GM18870 (cell line): ENCODE data around the gene CASP10.
"Not testable (repeated sequence)": the region's sequence is repeated elsewhere in the genome, so short reads cannot be mapped to it uniquely, and the experiment has no call there.

Experiments
- ATAC-seq: cut with Tn5 transposase; IDR thresholded peaks from one replicate; pipeline ENCODE4 v1.9.1; 2021; ENCODE audit warnings: moderate library complexity; ENCODE audit not compliant: unreplicated experiment

The CASP10 gene

DNA sequence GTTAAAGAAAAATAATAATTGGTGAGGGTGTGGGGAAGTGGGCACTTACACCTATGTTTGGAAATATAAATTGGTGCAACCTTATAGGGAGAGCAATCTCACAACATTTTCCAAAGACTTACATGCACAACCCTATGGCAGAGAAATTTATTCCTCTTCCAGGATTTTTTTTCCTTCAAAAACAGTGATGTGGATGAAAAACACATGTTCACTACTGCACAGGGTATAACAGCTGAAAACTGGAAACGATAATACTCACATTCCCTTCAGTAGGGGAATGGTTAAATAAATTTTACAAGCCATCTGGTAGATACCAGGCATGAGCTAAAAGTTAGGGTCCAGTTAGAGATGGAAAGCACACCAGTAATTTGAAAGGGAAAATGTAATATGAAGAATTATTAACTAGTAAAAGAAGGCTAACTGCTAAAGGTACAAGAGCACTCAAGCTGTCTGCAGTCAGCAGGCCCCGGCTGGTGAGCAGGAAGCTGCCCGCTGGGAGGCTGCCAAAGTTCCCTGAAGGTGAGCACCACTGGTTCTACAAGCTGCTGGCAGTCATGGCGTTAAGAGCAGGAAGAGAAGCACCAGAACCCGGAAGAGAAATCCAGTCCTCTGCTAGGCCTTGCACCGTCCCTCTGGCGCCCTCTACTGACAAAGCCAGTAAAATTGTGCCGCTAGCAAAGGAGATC, 49.0 kb downstream of the CASP10 start:
- peak; percentile 42 for ATAC-seq

DNA sequence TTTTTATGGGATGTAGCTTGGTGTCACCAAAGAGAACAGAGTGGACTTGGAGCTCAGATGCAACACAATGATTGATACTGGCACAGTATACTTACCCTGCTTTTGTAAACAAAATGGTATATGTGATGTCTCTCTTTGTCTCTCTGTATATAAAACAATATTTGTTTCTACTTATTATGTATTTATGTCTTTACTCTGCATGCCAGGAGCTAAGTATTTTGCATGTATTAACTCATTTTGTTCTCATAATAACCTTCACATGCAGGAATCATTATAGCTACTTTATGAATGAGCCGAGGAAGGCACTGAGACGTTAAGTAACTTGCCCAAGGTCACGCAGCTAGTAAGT, 49.5 kb downstream of the CASP10 start:
- no peak for ATAC-seq

DNA sequence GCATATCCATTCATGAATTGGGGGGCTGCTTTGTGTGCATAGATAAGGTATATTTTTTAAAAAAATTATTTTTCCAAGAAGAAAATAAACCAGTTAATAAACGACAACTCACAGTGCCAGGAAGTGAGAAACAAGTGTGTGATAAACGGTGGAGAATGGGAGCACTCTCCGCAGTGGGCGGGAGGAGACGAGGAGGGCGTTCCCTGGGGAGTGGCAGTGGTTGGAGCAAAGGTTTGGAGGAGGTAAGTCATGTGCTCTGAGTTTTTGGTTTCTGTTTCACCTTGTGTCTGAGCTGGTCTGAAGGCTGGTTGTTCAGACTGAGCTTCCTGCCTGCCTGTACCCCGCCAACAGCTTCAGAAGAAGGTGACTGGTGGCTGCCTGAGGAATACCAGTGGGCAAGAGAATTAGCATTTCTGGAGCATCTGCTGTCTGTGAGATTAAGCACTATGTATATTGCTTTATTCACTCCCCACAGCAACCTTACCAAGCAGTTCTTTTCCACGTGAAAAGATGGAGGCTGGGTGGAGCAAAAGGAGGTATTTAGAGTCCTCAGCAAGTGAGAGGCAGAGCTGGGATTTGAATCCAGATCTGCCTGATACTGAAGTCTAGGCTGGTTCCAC, 50.4 kb downstream of the CASP10 start:
- peak; percentile 95 for ATAC-seq

GRCh38 chr2:201233812-201234662, 51.1 kb downstream of the CASP10 start:
- peak; percentile 3 for ATAC-seq

GRCh38 chr2:201234663-201235135, 51.8 kb downstream of the CASP10 start:
- no peak for ATAC-seq

DNA sequence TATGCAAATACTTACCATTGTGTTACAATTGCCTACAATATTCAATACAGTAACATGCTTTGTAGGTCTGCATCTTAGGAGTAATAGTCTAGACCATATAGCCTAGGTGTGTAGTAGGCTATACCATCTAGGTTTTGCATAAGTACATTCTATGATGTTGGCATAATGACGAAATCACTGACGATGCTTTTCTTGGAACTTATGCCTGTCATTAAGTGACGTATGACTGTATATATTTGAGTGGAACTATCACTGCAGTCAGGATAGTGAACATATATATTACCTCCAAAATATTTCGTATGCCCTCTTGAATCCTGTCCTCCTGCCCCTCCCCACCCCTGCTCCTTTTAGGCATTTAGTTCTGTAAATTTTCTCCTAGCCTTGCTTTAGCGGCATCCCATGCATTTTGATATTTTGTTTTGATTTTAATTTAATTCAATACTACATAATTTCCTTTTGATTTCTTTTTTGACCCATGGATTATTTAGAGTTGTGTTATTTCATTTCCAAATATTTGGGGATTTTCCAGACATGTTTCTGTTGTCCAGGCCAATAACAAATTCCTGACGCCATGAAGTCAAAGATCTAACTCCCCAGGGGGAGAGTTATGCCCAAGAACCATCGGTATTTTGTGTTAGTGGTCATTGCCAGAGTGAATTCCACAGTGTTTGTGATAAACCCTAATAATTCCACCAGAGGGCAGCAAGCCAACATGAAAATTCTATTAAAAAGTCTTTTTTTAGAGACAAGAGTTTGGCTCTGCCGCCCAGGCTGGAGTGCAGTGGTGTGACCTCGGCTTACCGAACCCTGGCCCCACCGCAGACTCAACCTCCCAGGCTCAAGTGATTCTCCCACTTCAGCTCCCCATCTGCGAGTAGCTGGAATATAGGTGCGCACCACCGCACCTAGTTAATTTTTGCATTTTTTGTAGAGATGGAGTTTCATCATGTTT, 53.2 kb downstream of the CASP10 start:
- no peak for ATAC-seq

DNA sequence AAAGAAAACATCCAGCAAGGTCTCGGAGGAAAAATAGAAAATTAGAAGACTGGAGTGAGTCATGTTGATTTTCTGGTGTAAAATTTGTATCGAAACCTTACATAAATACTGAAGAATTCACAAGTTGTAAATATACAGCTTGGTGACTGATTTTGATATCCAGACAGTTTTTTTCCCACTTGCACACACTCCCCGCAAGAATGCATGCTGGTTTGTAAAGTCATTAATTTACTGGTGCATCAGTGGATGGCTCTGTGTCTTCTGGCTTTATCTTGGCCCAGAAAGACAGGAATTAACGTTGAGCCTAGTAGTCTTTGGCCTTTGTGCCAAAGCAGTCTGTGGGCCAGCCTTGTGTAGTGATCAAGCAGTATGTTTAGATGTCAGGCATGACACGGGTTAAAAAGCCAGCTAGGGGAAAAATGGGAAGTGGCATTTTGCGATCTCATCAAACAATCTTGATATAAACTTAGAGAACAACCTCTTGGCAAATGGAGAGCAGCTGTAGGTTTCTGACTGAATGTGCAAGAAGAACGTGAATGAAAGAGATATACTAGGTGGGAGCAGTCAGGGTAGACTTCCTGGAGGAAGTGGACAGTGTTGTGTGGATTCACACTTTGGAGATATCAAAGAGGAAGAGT, 54.7 kb downstream of the CASP10 start:
- no peak for ATAC-seq

DNA sequence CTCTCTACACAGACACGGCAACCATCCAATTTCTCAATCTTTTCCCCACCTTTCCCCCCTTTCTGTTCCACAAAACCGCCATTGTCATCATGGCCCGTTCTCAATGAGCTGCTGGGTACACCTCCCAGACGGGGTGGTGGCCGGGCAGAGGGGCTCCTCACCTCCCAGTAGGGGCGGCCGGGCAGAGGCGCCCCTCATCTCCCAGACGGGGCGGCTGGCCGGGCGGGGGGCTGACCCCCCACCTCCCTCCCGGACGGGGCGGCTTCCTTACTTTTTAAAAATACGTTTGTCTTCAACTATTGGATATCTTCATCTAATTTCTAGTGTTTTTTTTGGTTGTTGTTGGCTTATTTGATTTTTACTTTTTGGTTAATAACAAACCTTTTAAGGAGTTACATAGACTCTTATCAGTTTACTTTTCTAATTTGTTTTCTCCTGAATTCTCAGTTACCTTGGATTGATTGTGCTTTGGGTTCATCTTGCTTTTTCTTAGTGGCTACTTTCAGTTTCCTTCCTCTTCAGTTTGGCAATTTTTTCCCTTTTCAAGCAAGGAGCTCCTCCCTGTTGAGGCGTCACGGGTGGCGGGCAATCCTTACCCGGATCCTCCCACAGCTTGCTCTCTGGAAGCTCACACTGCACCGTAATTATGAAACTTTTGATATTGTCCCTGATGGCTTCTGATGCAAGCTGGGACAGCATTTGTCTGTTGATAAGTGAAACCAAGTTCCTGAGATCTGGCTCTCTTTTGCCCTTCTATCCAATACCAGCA, 56.4 kb downstream of the CASP10 start:
- ATAC-seq: not testable (repeated sequence)

DNA sequence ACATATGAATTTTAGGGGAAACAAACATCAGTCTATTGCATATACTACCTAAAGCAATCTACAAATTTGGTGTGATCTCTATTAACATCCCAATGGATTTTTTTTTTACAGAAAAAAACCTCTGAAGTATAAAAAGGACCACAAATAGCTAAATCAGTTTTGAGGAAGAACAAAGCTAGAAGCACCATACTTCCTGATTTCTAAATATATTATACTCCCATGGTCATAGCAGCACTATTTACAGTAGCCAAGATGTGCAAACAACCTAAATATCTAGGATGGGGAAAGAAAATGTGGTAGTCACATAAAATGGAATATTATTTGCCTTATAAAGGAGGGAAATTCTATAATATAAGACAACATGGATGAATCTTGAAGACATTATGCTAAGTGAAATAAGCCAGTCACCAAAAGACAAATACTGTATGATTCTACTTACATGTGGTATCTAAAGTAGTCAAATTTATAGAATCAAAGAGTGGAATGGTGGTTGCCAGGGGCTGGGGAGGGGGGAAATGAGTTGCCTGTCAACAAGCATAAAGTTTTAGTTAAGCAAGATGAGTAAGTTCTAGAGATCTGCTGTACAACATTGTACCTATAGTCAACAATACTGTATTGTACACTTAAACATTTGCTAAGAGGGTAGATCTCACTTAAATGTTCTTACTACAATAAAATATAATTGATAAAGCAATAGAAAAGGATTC, 59.8 kb downstream of the CASP10 start:
- no peak for ATAC-seq

DNA sequence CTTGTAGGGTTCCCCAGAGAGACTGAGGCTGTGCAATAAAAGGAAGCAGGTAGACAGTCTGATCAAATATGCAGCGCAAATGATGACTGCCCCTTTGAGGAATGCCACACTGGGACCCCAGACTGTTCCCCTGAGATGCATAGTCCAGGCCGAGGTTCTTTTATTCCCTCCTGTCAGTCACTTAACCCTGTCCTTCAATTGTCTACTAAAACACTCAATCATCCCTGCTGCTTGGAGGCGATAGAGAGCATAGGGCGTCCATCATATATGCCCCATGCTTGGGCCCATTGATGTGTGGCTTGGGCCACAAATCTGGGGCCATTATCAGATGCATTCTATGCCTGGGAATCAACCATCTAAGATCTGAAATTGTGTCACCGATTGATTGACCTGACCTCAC, 61.9 kb downstream of the CASP10 start:
- no peak for ATAC-seq

DNA sequence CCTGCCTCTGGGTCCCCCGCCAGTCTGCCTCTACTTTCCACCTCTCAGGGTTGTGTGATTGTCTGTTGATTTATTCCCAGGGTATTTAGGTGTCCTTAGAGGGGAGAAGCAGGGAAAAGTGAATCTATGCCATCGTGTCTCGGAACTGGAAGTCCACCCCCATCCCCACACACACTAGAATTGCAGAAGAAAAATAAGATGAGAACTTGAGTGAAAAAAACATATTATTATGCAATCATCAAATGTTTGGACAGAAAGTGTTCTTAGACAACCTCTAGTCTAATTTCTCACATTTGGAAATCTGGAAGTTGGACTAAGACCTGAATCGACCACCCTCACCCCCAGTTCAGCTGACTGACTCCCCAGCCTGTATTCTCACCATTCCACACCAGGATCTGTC, 63.3 kb downstream of the CASP10 start:
- ATAC-seq: no peak

DNA sequence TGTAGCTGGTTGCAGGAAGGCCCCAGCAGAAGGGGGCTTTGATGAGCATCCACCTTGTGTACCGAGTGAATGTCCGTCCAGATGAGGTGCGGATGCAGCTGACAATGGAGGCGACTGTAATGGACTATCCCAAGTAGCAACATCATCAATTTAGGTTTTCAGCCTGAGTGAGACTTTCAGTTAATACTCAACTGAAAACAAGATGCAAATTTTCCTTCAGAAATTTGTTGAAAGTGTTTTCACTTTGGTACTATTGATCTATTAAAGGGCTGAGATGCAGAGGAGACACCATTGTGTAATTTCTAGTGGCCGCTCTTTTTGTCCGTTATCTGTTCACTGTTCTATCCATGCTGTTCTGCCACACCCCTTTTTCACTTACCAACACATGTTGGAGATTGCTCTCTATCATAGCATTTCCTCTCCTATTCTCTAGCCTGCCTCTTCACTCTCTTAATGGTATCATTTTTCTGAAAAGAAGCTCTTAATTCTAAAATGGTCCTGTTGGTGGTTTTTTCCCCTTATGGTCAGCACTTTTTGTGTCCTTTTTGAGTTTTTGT, 65.4 kb downstream of the CASP10 start:
- no peak for ATAC-seq

GRCh38 chr2:201249889-201250288, 66.9 kb downstream of the CASP10 start:
- no peak for ATAC-seq

- ATAC-seq: no peak
These were observed 67.8 kb downstream of the CASP10 start for GRCh38 chr2:201250741-201251140.

DNA sequence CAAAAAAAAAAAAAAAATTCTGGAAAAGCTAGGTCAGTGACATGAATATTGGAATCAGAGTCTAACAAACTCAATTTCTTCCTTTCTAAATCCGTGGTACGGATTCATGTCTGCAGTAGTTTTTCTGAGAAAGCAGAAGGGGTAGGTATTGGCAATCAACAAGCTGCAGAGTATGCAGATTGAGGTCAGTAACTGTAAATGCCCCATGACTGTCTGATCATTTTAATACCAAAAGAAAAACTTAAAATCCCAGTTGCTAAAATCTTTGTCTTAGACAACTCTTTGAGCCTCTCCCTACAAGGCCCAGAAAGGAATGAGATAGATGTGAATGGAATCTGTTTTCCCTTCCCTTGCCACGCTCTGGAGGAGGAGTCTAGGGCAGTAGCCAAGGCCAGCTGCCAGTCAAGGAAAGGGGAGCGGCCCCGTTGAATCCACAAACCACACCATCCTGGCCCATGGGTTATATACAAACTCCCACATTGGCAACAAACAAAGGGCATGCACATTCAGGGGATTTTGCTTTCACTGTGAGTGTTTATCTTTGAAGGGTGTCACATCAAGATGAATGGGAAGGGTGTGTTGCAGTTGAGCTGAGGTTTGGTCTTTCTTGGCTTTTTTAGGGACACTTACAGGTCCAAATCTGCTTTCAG, 71.3 kb downstream of the CASP10 start:
- no peak for ATAC-seq

- no peak for ATAC-seq
These were observed 72.6 kb downstream of the CASP10 start for GRCh38 chr2:201255408-201256033.

GRCh38 chr2:201256082-201256481, 73.1 kb downstream of the CASP10 start:
- ATAC-seq: no peak
